ENCODE results near the gene WDR72.

WDR72 gene

GRCh38 chr15:53506370-53506769 lies 253.1 kb downstream of the WDR72 start:
- H3K9me3 ChIP-seq (ENCODE audit: control insufficient read depth, insufficient read depth, low read length), result no peaks in the 10 kb centered on the region
- DNase-seq (ENCODE audit: low read depth, low spot score), result no peak
- no peak overlapping the region for H3K4me3 ChIP-seq (ENCODE audit: low read length)
- H3K4me1 ChIP-seq (ENCODE audit: control insufficient read depth, insufficient read depth, low read length), result no peaks in the 10 kb centered on the region
- WGBS (ENCODE audit: insufficient coverage, insufficient read length), result no CpG with 5 or more reads among the region's 2 CpGs
- no peak overlapping the region for H3K27ac ChIP-seq (ENCODE audit: low read length)
- no peaks in the 10 kb centered on the region for H3K36me3 ChIP-seq (ENCODE audit: control insufficient read depth, insufficient read depth, low read length)
- H3K27me3 ChIP-seq (ENCODE audit: control insufficient read depth, insufficient read depth, low read length), result no peaks in the 10 kb centered on the region

- Histone ChIP-seq H3K36me3 (ENCODE audit: control insufficient read depth, insufficient read depth, low read length) (no peaks in the 10 kb centered on the region), H3K9me3 (ENCODE audit: control insufficient read depth, insufficient read depth, low read length) (no peaks in the 10 kb centered on the region), H3K4me1 (ENCODE audit: control insufficient read depth, insufficient read depth, low read length) (no peaks in the 10 kb centered on the region), H3K4me3 (ENCODE audit: low read length) (no peak overlapping the region), H3K27ac (ENCODE audit: low read length) (no peak overlapping the region), H3K27me3 (ENCODE audit: control insufficient read depth, insufficient read depth, low read length) (no peaks in the 10 kb centered on the region)
- WGBS (ENCODE audit: insufficient coverage, insufficient read length), result no CpG with 5 or more reads among the region's 4 CpGs
- no peak for DNase-seq (ENCODE audit: low read depth, low spot score)
Measured at GRCh38 chr15:53498996-53499395, 260.5 kb downstream of the WDR72 start.

GRCh38 chr15:53490341-53490740 lies 269.1 kb downstream of the WDR72 start:
- no peak overlapping the region for H3K27ac ChIP-seq (ENCODE audit: low read length)
- H3K4me3 ChIP-seq (ENCODE audit: low read length), result no peak overlapping the region
- H3K9me3 ChIP-seq (ENCODE audit: control insufficient read depth, insufficient read depth, low read length), result no peaks in the 10 kb centered on the region
- H3K36me3 ChIP-seq (ENCODE audit: control insufficient read depth, insufficient read depth, low read length), result no peaks in the 10 kb centered on the region
- no peak for DNase-seq (ENCODE audit: low read depth, low spot score)
- H3K27me3 ChIP-seq (ENCODE audit: control insufficient read depth, insufficient read depth, low read length), result no peaks in the 10 kb centered on the region
- H3K4me1 ChIP-seq (ENCODE audit: control insufficient read depth, insufficient read depth, low read length), result no peaks in the 10 kb centered on the region

- no CpG with 5 or more reads among the region's 1 CpG for WGBS (ENCODE audit: insufficient coverage, insufficient read length)
- no peaks in the 10 kb centered on the region for H3K36me3 ChIP-seq (ENCODE audit: control insufficient read depth, insufficient read depth, low read length)
- no peak overlapping the region for H3K4me3 ChIP-seq (ENCODE audit: low read length)
Measured at GRCh38 chr15:53482055-53482454, 277.4 kb downstream of the WDR72 start.

GRCh38 chr15:53477981-53478766 lies 281.3 kb downstream of the WDR72 start:
- no peaks in the 10 kb centered on the region for H3K27me3 ChIP-seq (ENCODE audit: control insufficient read depth, insufficient read depth, low read length)
- DNase-seq (ENCODE audit: low read depth, low spot score), result no peak
- H3K36me3 ChIP-seq (ENCODE audit: control insufficient read depth, insufficient read depth, low read length), result no peaks in the 10 kb centered on the region
- no peaks in the 10 kb centered on the region for H3K4me1 ChIP-seq (ENCODE audit: control insufficient read depth, insufficient read depth, low read length)
- no CpG with 5 or more reads among the region's 9 CpGs for WGBS (ENCODE audit: insufficient coverage, insufficient read length)
- no peak overlapping the region for H3K27ac ChIP-seq (ENCODE audit: low read length)
- no peaks in the 10 kb centered on the region for H3K9me3 ChIP-seq (ENCODE audit: control insufficient read depth, insufficient read depth, low read length)
- H3K4me3 ChIP-seq (ENCODE audit: low read length), result no peak overlapping the region

More at GRCh38 chr15:53482055-53482454, 277.4 kb downstream of the WDR72 start:
- DNase-seq (ENCODE audit: low read depth, low spot score), result no peak
- Histone ChIP-seq H3K27ac (ENCODE audit: low read length) (no peak overlapping the region), H3K4me1 (ENCODE audit: control insufficient read depth, insufficient read depth, low read length) (no peaks in the 10 kb centered on the region), H3K9me3 (ENCODE audit: control insufficient read depth, insufficient read depth, low read length) (no peaks in the 10 kb centered on the region), H3K27me3 (ENCODE audit: control insufficient read depth, insufficient read depth, low read length) (no peaks in the 10 kb centered on the region)

GRCh38 chr15:53473886-53474285 lies 285.6 kb downstream of the WDR72 start:
- Histone ChIP-seq H3K36me3 (ENCODE audit: control insufficient read depth, insufficient read depth, low read length) (no peaks in the 10 kb centered on the region), H3K4me3 (ENCODE audit: low read length) (no peak overlapping the region), H3K27me3 (ENCODE audit: control insufficient read depth, insufficient read depth, low read length) (no peaks in the 10 kb centered on the region), H3K27ac (ENCODE audit: low read length) (no peak overlapping the region), H3K4me1 (ENCODE audit: control insufficient read depth, insufficient read depth, low read length) (no peaks in the 10 kb centered on the region), H3K9me3 (ENCODE audit: control insufficient read depth, insufficient read depth, low read length) (no peaks in the 10 kb centered on the region)
- DNase-seq (ENCODE audit: low read depth, low spot score), result no peak
- no CpG with 5 or more reads among the region's 1 CpG for WGBS (ENCODE audit: insufficient coverage, insufficient read length)

GRCh38 chr15:53473435-53473834 lies 286.0 kb downstream of the WDR72 start:
- H3K4me3 ChIP-seq (ENCODE audit: low read length), result no peak overlapping the region
- no peak for DNase-seq (ENCODE audit: low read depth, low spot score)
- no peaks in the 10 kb centered on the region for H3K27me3 ChIP-seq (ENCODE audit: control insufficient read depth, insufficient read depth, low read length)
- no CpG with 5 or more reads among the region's 4 CpGs for WGBS (ENCODE audit: insufficient coverage, insufficient read length)
- no peak overlapping the region for H3K27ac ChIP-seq (ENCODE audit: low read length)
- no peaks in the 10 kb centered on the region for H3K4me1 ChIP-seq (ENCODE audit: control insufficient read depth, insufficient read depth, low read length)
- H3K9me3 ChIP-seq (ENCODE audit: control insufficient read depth, insufficient read depth, low read length), result no peaks in the 10 kb centered on the region
- no peaks in the 10 kb centered on the region for H3K36me3 ChIP-seq (ENCODE audit: control insufficient read depth, insufficient read depth, low read length)

- Histone ChIP-seq H3K9me3 (ENCODE audit: control insufficient read depth, insufficient read depth, low read length) (no peaks in the 10 kb centered on the region), H3K4me3 (ENCODE audit: low read length) (no peak overlapping the region), H3K27ac (ENCODE audit: low read length) (no peak overlapping the region), H3K36me3 (ENCODE audit: control insufficient read depth, insufficient read depth, low read length) (no peaks in the 10 kb centered on the region), H3K4me1 (ENCODE audit: control insufficient read depth, insufficient read depth, low read length) (no peaks in the 10 kb centered on the region), H3K27me3 (ENCODE audit: control insufficient read depth, insufficient read depth, low read length) (no peaks in the 10 kb centered on the region)
- no peak for DNase-seq (ENCODE audit: low read depth, low spot score)
- no CpG with 5 or more reads among the region's 5 CpGs for WGBS (ENCODE audit: insufficient coverage, insufficient read length)
Measured at GRCh38 chr15:53472883-53473282, 286.6 kb downstream of the WDR72 start.

- no CpG with 5 or more reads among the region's 3 CpGs for WGBS (ENCODE audit: insufficient coverage, insufficient read length)
Measured at GRCh38 chr15:53472210-53472609, 287.3 kb downstream of the WDR72 start.

GRCh38 chr15:53470743-53471142 lies 288.7 kb downstream of the WDR72 start:
- Histone ChIP-seq H3K36me3 (ENCODE audit: control insufficient read depth, insufficient read depth, low read length) (no peaks in the 10 kb centered on the region), H3K9me3 (ENCODE audit: control insufficient read depth, insufficient read depth, low read length) (no peaks in the 10 kb centered on the region), H3K4me3 (ENCODE audit: low read length) (no peak overlapping the region), H3K4me1 (ENCODE audit: control insufficient read depth, insufficient read depth, low read length) (no peaks in the 10 kb centered on the region), H3K27me3 (ENCODE audit: control insufficient read depth, insufficient read depth, low read length) (no peaks in the 10 kb centered on the region), H3K27ac (ENCODE audit: low read length) (no peak overlapping the region)
- WGBS (ENCODE audit: insufficient coverage, insufficient read length), result no CpG with 5 or more reads among the region's 4 CpGs
- no peak for DNase-seq (ENCODE audit: low read depth, low spot score)

More at GRCh38 chr15:53472210-53472609, 287.3 kb downstream of the WDR72 start:
- no peak overlapping the region for H3K4me3 ChIP-seq (ENCODE audit: low read length)
- H3K36me3 ChIP-seq (ENCODE audit: control insufficient read depth, insufficient read depth, low read length), result no peaks in the 10 kb centered on the region
- DNase-seq (ENCODE audit: low read depth, low spot score), result no peak
- no peaks in the 10 kb centered on the region for H3K9me3 ChIP-seq (ENCODE audit: control insufficient read depth, insufficient read depth, low read length)
- no peak overlapping the region for H3K27ac ChIP-seq (ENCODE audit: low read length)
- H3K27me3 ChIP-seq (ENCODE audit: control insufficient read depth, insufficient read depth, low read length), result no peaks in the 10 kb centered on the region
- H3K4me1 ChIP-seq (ENCODE audit: control insufficient read depth, insufficient read depth, low read length), result no peaks in the 10 kb centered on the region

GRCh38 chr15:53469422-53469821 lies 290.0 kb downstream of the WDR72 start:
- Histone ChIP-seq H3K27ac (ENCODE audit: low read length) (no peak overlapping the region), H3K27me3 (ENCODE audit: control insufficient read depth, insufficient read depth, low read length) (no peaks in the 10 kb centered on the region), H3K4me1 (ENCODE audit: control insufficient read depth, insufficient read depth, low read length) (no peaks in the 10 kb centered on the region), H3K4me3 (ENCODE audit: low read length) (no peak overlapping the region), H3K9me3 (ENCODE audit: control insufficient read depth, insufficient read depth, low read length) (no peaks in the 10 kb centered on the region), H3K36me3 (ENCODE audit: control insufficient read depth, insufficient read depth, low read length) (no peaks in the 10 kb centered on the region)
- DNase-seq (ENCODE audit: low read depth, low spot score), result no peak
- WGBS (ENCODE audit: insufficient coverage, insufficient read length), result no CpG with 5 or more reads among the region's 2 CpGs

Measured in iPS DF 6.9 (cell line).